GM12891 (cell line): Measurements from ENCODE around the gene ZNF132.
A peak's percentile ranks its signal among the peaks of the same experiment; 100 is the strongest.

ENCODE experiments used
- POLR2A ChIP-seq: IDR thresholded peaks from 2 replicates; pipeline ENCODE4 v1.6.1; 2011; ENCODE audit warnings: low read depth, low read length, control low read depth
- POLR2AphosphoS5 ChIP-seq: IDR thresholded peaks from 2 replicates; pipeline ENCODE4 v1.6.1; 2011; ENCODE audit warnings: low read depth, low read length, control low read depth
- SPI1 ChIP-seq: IDR thresholded peaks from 2 replicates; pipeline ENCODE4 v1.6.1; 2011; ENCODE audit warnings: low read depth, low read length, control low read depth
- TAF1 ChIP-seq: IDR thresholded peaks from 2 replicates; pipeline ENCODE4 v1.6.1; 2011; ENCODE audit warnings: low read depth, low read length, control low read depth

DNA sequence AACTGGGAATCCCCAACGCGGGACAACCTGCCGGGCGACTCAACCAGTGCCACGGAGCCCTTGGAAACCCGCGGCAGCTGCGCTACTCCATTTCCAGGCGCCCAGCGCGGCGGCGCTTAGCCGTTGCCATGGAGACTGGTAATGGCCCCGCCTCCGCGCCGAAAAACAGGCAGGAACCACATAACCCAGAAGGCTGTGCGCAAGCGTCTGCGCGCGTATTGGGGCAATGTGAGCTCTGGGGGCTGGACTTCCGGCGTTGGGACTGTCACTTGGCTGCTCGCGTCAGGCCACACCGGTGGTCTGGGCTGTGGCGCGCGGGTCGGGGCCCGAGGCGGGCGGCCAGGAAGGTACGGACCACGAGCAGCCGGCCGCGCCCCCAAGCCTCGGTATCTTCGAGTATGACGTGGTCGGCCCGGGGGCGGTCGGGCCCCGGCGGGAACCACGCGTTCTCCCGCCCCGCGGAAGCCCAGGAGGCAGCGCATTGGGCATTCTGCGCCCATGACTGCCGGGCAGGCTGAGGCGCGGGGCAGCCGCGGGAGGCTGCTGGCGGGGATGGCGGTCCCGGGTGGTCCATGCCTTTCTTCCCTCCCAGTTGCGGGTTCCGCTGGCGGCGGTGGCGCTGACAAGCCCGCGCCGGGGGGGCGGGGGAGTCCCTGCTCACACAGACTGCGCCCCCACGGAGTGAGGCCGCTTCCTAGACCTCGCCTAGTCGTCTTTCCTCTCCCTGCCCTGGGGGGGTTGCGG, 11.6 kb upstream of the ZNF132 start, which contains the start of gene ZNF324B:
- TF ChIP-seq SPI1 (no peak), POLR2A (peak; percentile 45; the same call in 1 of the 2 replicates), POLR2AphosphoS5 (no peak), TAF1 (no peak)
